AG09309 (cell line): ENCODE results near the gene C3orf62.

ENCODE experiments used
- DNase-seq: peaks from one replicate; pipeline ENCODE4 v3.0.0-alpha.2; 2010; ENCODE audit warnings: low read depth
- H3K4me3 ChIP-seq: 2 replicates; pipeline ENCODE4 v1.5.1; 2011; ENCODE audit warnings: mild to moderate bottlenecking, low read depth, low read length, moderate library complexity; ENCODE audit not compliant: control insufficient read depth
- CTCF ChIP-seq: IDR thresholded peaks from 2 replicates; pipeline ENCODE4 v1.5.1; 2011; ENCODE audit warnings: mild to moderate bottlenecking, low read depth, low read length, inconsistent platforms; ENCODE audit not compliant: insufficient read depth, control insufficient read depth; ENCODE audit errors: missing control alignments

Gene C3orf62

GRCh38 chr3:49276475-49277382, at the start of gene C3orf62:
Gene C3orf62, minus strand, starts transcription at chr3:49277232. Its CDS starts 360 bp downstream, at chr3:49276872.
- peak; percentile 38 for DNase-seq
- peak within 1 kb of the TSS; percentile 54 for H3K4me3 ChIP-seq
- no peak for TF ChIP-seq CTCF

DNA sequence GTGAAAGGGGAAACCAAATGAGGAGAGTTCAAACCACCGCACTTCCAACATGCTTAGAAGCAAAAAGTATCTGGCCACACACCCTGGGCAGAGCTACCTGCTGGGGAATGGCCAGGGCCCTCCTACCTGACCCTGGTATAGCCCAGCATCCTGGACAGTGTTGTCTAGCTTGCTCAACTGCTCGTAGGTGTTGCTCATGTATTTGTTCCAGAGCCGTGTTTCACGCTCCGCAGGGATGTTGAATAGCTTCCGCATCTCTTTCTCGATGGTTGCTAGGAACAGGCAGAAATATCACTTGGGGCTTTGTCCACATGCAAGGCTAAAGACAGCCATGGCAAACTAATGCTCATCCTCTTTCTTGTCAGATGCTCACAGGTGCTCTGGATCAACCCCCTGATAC, 47.7 kb upstream of the C3orf62 start:
- no peak overlapping the region for H3K4me3 ChIP-seq
- no peak for TF ChIP-seq CTCF
- no peak for DNase-seq

- no peak overlapping the region for H3K4me3 ChIP-seq
- no peak for TF ChIP-seq CTCF
Observed at GRCh38 chr3:49316696-49317457, 39.8 kb upstream of the C3orf62 start.

GRCh38 chr3:49313896-49314688, 37.1 kb upstream of the C3orf62 start:
- TF ChIP-seq CTCF, result no peak
- no peak overlapping the region for H3K4me3 ChIP-seq
- DNase-seq, result no peak

More at GRCh38 chr3:49316696-49317457, 39.8 kb upstream of the C3orf62 start:
- no peak for DNase-seq

GRCh38 chr3:49311283-49311682, 34.3 kb upstream of the C3orf62 start:
- no peak for TF ChIP-seq CTCF
- H3K4me3 ChIP-seq, result no peak overlapping the region

GRCh38 chr3:49310677-49311076, 33.6 kb upstream of the C3orf62 start:
- H3K4me3 ChIP-seq, result no peak overlapping the region
- TF ChIP-seq CTCF, result no peak
- no peak for DNase-seq

More at GRCh38 chr3:49311283-49311682, 34.3 kb upstream of the C3orf62 start:
- no peak for DNase-seq
